Type B pancreatic cell (in vitro differentiated cells): ENCODE data around the gene SLC35F3. TPM values are rescaled to one million over a fixed set of nuclear protein-coding genes. Genes with fewer than 3 reads are reported as not detected.

ENCODE experiments used
- DNase-seq: peaks from one replicate; pipeline ENCODE4 v3.0.0; 2021; ENCODE audit warnings: mixed read lengths; ENCODE audit not compliant: unreplicated experiment; ENCODE audit errors: extremely low spot score
- H3K27ac Mint-ChIP-seq: 2 replicates; pipeline ENCODE4 v1.8.0; 2021; ENCODE audit warnings: mild to moderate bottlenecking, mixed read lengths
- H3K27me3 Mint-ChIP-seq: 2 replicates; pipeline ENCODE4 v1.8.0; 2021; ENCODE audit warnings: mixed read lengths
- H3K36me3 Mint-ChIP-seq: 2 replicates; pipeline ENCODE4 v1.8.0; 2021; ENCODE audit warnings: mixed read lengths
- H3K4me1 Mint-ChIP-seq: one replicate; pipeline ENCODE4 v1.8.0; 2021; ENCODE audit warnings: mixed read lengths; ENCODE audit not compliant: unreplicated experiment
- H3K4me3 Mint-ChIP-seq: 2 replicates; pipeline ENCODE4 v1.8.0; 2021; ENCODE audit warnings: mild to moderate bottlenecking, mixed read lengths
- H3K9me3 Mint-ChIP-seq: 2 replicates; pipeline ENCODE4 v1.8.0; 2021; ENCODE audit warnings: mixed read lengths
- total RNA-seq: library from RNA; stranded (reverse); gene quantifications from 2 replicates; pipeline ENCODE4 v1.2.1, GENCODE V29; 2021; ENCODE audit warnings: low replicate concordance
- TF ChIP-seq, protein P1 (sequence below): fragments of 200-600 bp; sonication (generic); conservative IDR thresholded peaks from 2 replicates; pipeline ENCODE4 v1.5.0; 2021; ENCODE audit warnings: antibody characterized with exemption, mild to moderate bottlenecking

The SLC35F3 gene
- total RNA-seq, 1 donor from 2014 or later = 2.1 TPM

DNA sequence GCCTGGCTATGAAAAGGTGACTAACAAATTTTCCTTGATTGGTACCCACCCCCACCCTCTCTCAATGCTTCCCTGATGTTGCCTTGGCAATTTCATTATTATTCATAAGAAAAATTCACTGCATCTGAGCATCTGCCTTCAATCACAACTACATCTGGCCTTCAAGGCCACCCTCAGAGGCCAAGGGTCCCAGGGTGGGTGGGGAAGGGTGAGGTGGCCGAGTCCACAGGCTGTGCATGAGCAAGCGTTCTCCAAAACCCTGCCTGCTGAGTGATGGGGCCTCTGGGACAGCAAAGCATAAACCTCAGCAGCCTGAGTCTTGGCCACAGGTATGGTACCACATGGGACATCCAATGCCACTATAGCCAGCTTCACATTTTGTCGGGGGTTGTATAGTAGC lies 198.7 kb downstream of the SLC35F3 start:
- Mint-ChIP-seq H3K9me3 (no peaks in the 10 kb centered on the region), H3K4me3 (no peak overlapping the region), H3K36me3 (no peaks in the 10 kb centered on the region), H3K4me1 (no peaks in the 10 kb centered on the region), H3K27ac (no peak overlapping the region), H3K27me3 (peaks cover 16% of the 10 kb centered on the region)
- TF ChIP-seq, protein P1, sequence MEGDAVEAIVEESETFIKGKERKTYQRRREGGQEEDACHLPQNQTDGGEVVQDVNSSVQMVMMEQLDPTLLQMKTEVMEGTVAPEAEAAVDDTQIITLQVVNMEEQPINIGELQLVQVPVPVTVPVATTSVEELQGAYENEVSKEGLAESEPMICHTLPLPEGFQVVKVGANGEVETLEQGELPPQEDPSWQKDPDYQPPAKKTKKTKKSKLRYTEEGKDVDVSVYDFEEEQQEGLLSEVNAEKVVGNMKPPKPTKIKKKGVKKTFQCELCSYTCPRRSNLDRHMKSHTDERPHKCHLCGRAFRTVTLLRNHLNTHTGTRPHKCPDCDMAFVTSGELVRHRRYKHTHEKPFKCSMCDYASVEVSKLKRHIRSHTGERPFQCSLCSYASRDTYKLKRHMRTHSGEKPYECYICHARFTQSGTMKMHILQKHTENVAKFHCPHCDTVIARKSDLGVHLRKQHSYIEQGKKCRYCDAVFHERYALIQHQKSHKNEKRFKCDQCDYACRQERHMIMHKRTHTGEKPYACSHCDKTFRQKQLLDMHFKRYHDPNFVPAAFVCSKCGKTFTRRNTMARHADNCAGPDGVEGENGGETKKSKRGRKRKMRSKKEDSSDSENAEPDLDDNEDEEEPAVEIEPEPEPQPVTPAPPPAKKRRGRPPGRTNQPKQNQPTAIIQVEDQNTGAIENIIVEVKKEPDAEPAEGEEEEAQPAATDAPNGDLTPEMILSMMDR = no peak
- no peak for DNase-seq

DNA sequence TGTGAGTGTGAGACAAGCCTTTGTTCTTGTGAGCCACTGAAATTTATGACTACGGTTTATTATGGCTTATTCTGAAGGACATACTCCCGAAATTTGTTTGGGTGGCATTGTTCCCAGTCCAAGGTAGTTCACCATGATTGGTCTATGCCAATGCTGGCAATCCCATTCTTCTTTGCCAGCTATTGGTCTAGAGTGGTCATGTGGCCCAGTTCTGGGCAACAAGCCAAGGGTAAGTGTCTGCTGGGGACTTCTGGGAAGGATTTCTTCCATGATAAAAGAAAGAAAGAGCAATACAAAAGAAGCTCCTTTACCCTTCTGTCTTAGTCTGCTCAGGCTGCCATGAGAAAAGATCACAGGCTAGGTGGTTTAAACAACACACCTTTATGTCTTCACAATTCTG lies 201.6 kb downstream of the SLC35F3 start:
- Mint-ChIP-seq H3K27ac (no peak overlapping the region), H3K4me1 (no peaks in the 10 kb centered on the region), H3K36me3 (no peaks in the 10 kb centered on the region), H3K27me3 (peaks cover 32% of the 10 kb centered on the region), H3K4me3 (no peak overlapping the region), H3K9me3 (no peaks in the 10 kb centered on the region)
- TF ChIP-seq, protein P1 = no peak
- DNase-seq = no peak

- no peak for DNase-seq
- no peaks in the 10 kb centered on the region for H3K9me3 Mint-ChIP-seq
- no peak overlapping the region for H3K27ac Mint-ChIP-seq
- H3K4me1 Mint-ChIP-seq = peaks cover 4% of the 10 kb centered on the region
- peaks cover 27% of the 10 kb centered on the region for H3K27me3 Mint-ChIP-seq
- H3K36me3 Mint-ChIP-seq = no peaks in the 10 kb centered on the region
- TF ChIP-seq, protein P1 = no peak
- H3K4me3 Mint-ChIP-seq = no peak overlapping the region
Measured at GRCh38 chr1:234107416-234108021, 203.0 kb downstream of the SLC35F3 start.

DNA sequence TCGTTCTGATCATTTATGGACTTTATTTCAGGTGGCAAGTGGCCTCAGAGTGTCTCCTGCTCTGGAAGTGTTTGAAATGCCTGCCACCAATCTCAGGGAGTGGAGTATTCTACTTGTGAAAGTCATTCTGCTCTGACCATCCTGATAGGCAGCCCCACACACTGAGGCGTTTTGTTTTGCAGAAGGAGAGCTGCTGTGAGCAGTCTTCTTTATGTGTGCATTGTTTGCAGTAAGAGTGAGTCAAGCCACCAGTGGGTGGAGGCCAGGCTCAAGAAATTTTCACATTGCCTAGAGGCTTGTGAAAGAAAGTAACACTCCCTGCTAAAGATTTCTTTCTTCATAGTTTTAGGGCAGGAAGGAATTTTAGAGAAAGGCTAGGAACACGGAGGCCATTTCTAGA lies 204.4 kb downstream of the SLC35F3 start:
- no peaks in the 10 kb centered on the region for H3K9me3 Mint-ChIP-seq
- no peak overlapping the region for H3K27ac Mint-ChIP-seq
- H3K27me3 Mint-ChIP-seq = peaks cover 26% of the 10 kb centered on the region
- peaks cover 4% of the 10 kb centered on the region for H3K4me1 Mint-ChIP-seq
- DNase-seq = no peak
- no peak overlapping the region for H3K4me3 Mint-ChIP-seq
- TF ChIP-seq, protein P1 = no peak
- H3K36me3 Mint-ChIP-seq = no peaks in the 10 kb centered on the region

DNA sequence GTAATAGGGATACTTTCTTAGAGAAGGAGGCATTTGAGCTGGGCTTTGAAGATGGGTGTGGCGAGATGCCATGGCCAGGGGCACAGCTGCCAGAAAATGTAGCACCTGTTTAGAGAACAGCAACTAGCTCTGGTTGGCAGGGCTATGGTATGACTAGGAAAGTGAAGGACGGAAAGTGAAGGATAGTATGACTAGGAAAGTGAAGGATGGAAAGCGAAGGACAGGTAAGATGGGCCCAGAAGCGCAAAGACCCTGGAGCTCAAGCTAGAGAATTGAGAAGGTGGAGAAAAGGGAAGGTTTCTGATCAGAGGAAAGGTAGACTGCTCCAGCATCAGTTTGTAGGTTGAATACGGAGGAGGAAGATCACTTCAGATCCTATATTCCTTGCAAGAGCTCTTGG lies 205.4 kb downstream of the SLC35F3 start:
- H3K4me3 Mint-ChIP-seq = no peak overlapping the region
- DNase-seq = no peak
- no peaks in the 10 kb centered on the region for H3K9me3 Mint-ChIP-seq
- no peak overlapping the region for H3K27ac Mint-ChIP-seq
- peaks cover 7% of the 10 kb centered on the region for H3K4me1 Mint-ChIP-seq
- H3K36me3 Mint-ChIP-seq = no peaks in the 10 kb centered on the region
- TF ChIP-seq, protein P1 = no peak
- H3K27me3 Mint-ChIP-seq = peaks cover 35% of the 10 kb centered on the region
